ENCODE results near the gene KCNB1.

Gene KCNB1

GRCh38 chr20:49392745-49393144 is 89.7 kb downstream of the KCNB1 start:
- TF ChIP-seq POLR2A (IDR thresholded peaks at IDR 0.05; ENCODE audit: extremely low read depth, insufficient read length), result no peak
- TF ChIP-seq MYC (IDR thresholded peaks at IDR 0.05; ENCODE audit: low read depth, low read length), result no peak
- no peak overlapping the region for H3K4me3 ChIP-seq (ENCODE audit: low read depth, low read length)
- DNase-seq (ENCODE audit: low read depth), result no peak

DNA sequence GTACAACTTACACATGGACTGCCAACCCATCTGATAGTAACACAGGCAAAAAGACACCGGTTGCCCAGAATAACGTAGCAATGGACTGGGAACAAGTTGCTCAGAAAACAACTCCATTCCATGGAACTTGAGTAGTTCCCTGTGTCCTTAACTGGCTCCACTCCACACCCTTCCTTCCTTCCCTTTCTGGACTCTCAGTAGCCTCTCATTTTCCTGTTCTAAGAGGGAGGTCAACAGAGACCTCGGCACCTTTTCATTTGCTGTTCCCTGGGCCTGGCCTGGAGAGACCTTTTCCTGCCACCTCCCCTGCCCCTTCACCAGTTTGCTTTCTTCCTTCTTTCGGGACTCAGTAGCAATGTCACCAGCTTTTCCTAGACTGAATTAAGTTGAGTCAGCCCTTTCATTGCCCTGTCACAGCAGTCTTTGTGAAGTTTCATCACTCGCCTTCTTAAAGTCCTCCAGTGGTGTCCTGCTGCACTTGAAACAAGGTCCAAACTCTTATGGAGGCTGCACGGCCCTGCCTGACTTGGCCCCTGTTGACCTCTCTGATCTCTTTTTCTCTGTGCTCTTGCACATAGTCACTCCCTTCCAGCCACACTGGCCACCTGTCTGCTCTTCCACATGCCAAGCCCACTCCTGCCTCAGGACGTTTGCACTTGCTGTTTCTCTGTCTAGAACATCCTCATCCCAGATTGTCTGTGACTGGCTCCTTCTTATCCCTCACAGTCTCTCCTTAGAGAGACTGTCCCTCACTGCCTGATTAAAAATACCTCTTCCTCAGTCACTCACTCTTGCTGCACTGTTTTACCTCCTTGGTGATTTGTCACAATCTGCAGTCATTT is 90.8 kb downstream of the KCNB1 start:
- TF ChIP-seq, protein P1, sequence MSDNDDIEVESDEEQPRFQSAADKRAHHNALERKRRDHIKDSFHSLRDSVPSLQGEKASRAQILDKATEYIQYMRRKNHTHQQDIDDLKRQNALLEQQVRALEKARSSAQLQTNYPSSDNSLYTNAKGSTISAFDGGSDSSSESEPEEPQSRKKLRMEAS (IDR thresholded peaks at IDR 0.05; ENCODE audit: low read depth, low read length), result no peak
- no peak for TF ChIP-seq MYC (IDR thresholded peaks at IDR 0.05; ENCODE audit: low read depth, low read length)
- no peak overlapping the region for H3K4me3 ChIP-seq (ENCODE audit: low read depth, low read length)
- DNase-seq (ENCODE audit: low read depth), result no peak

- no peak for DNase-seq (ENCODE audit: low read depth)
- no peak overlapping the region for H3K4me3 ChIP-seq (ENCODE audit: low read depth, low read length)
- TF ChIP-seq, protein P1 (IDR thresholded peaks at IDR 0.05; ENCODE audit: low read depth, low read length), result no peak
- TF ChIP-seq POLR2A (IDR thresholded peaks at IDR 0.05; ENCODE audit: extremely low read depth, insufficient read length), result no peak
- TF ChIP-seq, protein P2, sequence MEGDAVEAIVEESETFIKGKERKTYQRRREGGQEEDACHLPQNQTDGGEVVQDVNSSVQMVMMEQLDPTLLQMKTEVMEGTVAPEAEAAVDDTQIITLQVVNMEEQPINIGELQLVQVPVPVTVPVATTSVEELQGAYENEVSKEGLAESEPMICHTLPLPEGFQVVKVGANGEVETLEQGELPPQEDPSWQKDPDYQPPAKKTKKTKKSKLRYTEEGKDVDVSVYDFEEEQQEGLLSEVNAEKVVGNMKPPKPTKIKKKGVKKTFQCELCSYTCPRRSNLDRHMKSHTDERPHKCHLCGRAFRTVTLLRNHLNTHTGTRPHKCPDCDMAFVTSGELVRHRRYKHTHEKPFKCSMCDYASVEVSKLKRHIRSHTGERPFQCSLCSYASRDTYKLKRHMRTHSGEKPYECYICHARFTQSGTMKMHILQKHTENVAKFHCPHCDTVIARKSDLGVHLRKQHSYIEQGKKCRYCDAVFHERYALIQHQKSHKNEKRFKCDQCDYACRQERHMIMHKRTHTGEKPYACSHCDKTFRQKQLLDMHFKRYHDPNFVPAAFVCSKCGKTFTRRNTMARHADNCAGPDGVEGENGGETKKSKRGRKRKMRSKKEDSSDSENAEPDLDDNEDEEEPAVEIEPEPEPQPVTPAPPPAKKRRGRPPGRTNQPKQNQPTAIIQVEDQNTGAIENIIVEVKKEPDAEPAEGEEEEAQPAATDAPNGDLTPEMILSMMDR (IDR thresholded peaks at IDR 0.05; ENCODE audit: low read depth, low read length), result no peak
- no peak for TF ChIP-seq MYC (IDR thresholded peaks at IDR 0.05; ENCODE audit: low read depth, low read length)
These were observed 92.6 kb downstream of the KCNB1 start for GRCh38 chr20:49389854-49390253.

GRCh38 chr20:49388744-49389143 is 93.7 kb downstream of the KCNB1 start:
- DNase-seq (ENCODE audit: low read depth), result no peak
- no peak overlapping the region for H3K4me3 ChIP-seq (ENCODE audit: low read depth, low read length)
- TF ChIP-seq, protein P2 (IDR thresholded peaks at IDR 0.05; ENCODE audit: low read depth, low read length), result no peak
- TF ChIP-seq, protein P1 (IDR thresholded peaks at IDR 0.05; ENCODE audit: low read depth, low read length), result no peak
- no peak for TF ChIP-seq MYC (IDR thresholded peaks at IDR 0.05; ENCODE audit: low read depth, low read length)
- no peak for TF ChIP-seq POLR2A (IDR thresholded peaks at IDR 0.05; ENCODE audit: extremely low read depth, insufficient read length)

- TF ChIP-seq, protein P2 (IDR thresholded peaks at IDR 0.05; ENCODE audit: low read depth, low read length), result no peak
- TF ChIP-seq POLR2A (IDR thresholded peaks at IDR 0.05; ENCODE audit: extremely low read depth, insufficient read length) (no peak), MYC (IDR thresholded peaks at IDR 0.05; ENCODE audit: low read depth, low read length) (no peak)
- TF ChIP-seq, protein P1 (IDR thresholded peaks at IDR 0.05; ENCODE audit: low read depth, low read length), result no peak
- no peak for DNase-seq (ENCODE audit: low read depth)
- H3K4me3 ChIP-seq (ENCODE audit: low read depth, low read length), result no peak overlapping the region
These were observed 94.9 kb downstream of the KCNB1 start for GRCh38 chr20:49387581-49387939.

GRCh38 chr20:49386848-49387580 is 95.5 kb downstream of the KCNB1 start:
- no peak for TF ChIP-seq POLR2A (IDR thresholded peaks at IDR 0.05; ENCODE audit: extremely low read depth, insufficient read length)
- TF ChIP-seq, protein P2 (IDR thresholded peaks at IDR 0.05; ENCODE audit: low read depth, low read length), result no peak
- TF ChIP-seq MYC (IDR thresholded peaks at IDR 0.05; ENCODE audit: low read depth, low read length), result no peak
- TF ChIP-seq, protein P1 (IDR thresholded peaks at IDR 0.05; ENCODE audit: low read depth, low read length), result no peak
- H3K4me3 ChIP-seq (ENCODE audit: low read depth, low read length), result no peak overlapping the region
- no peak for DNase-seq (ENCODE audit: low read depth)

Data from NB4 (cell line).